Activated CD4-positive, CD25-positive, alpha-beta regulatory T cell treated with anti-CD3 and anti-CD28 coated beads, Interleukin-2, amount 50 U/mL, for 72 hours (primary cell): ENCODE measurements around the gene OTUB2.
"Not testable (repeated sequence)": the region's sequence is repeated elsewhere in the genome, so short reads cannot be mapped to it uniquely, and the experiment has no call there.

Experiments used
- DNase-seq: peaks from one replicate; pipeline ENCODE4 v3.0.0; 2021

Gene OTUB2

GRCh38 chr14:94058128-94058673, 32.1 kb downstream of the OTUB2 start:
- no peak for DNase-seq

GRCh38 chr14:94058674-94059138, 32.6 kb downstream of the OTUB2 start:
- no peak for DNase-seq

GRCh38 chr14:94059998-94060397, 33.9 kb downstream of the OTUB2 start:
- DNase-seq: no peak

- DNase-seq: no peak
These were observed 36.3 kb downstream of the OTUB2 start for GRCh38 chr14:94062344-94062940.

GRCh38 chr14:94066089-94066676, 40.0 kb downstream of the OTUB2 start:
- no peak for DNase-seq

- DNase-seq: not testable (repeated sequence)
These were observed 45.9 kb downstream of the OTUB2 start for GRCh38 chr14:94072076-94072475.

GRCh38 chr14:94074534-94074933, 48.4 kb downstream of the OTUB2 start:
- DNase-seq: no peak

GRCh38 chr14:94075008-94075407, 48.9 kb downstream of the OTUB2 start:
- DNase-seq: no peak

GRCh38 chr14:94077111-94077821, 51.1 kb downstream of the OTUB2 start:
- no peak for DNase-seq

GRCh38 chr14:94077823-94078222, 51.7 kb downstream of the OTUB2 start:
- no peak for DNase-seq

- no peak for DNase-seq
These were observed 53.9 kb downstream of the OTUB2 start for GRCh38 chr14:94079891-94080620.

GRCh38 chr14:94080621-94081385, 54.7 kb downstream of the OTUB2 start, which contains the start of the genes DDX24 and IFI27L1:
Gene DDX24 (minus strand): TSS chr14:94081202. CDS start chr14:94079742, 1,460 bp downstream.
Gene IFI27L1 (plus strand): TSS chr14:94081310. CDS start chr14:94096938, 15,628 bp downstream.
- peak; percentile 98 for DNase-seq

GRCh38 chr14:94081386-94081820, 55.3 kb downstream of the OTUB2 start:
- no peak for DNase-seq

- no peak for DNase-seq
These were observed 61.8 kb downstream of the OTUB2 start for GRCh38 chr14:94087891-94088290.

- no peak for DNase-seq
These were observed 62.4 kb downstream of the OTUB2 start for GRCh38 chr14:94088516-94088915.

GRCh38 chr14:94089479-94089878, 63.3 kb downstream of the OTUB2 start:
- no peak for DNase-seq

- DNase-seq: no peak
These were observed 67.3 kb downstream of the OTUB2 start for GRCh38 chr14:94093418-94093817.

GRCh38 chr14:94097091-94097490, 71.0 kb downstream of the OTUB2 start:
- no peak for DNase-seq
